K562 (cell line): Measurements from ENCODE around the gene NRARP. TPM values are rescaled to one million over a fixed set of nuclear protein-coding genes. Genes with fewer than 3 reads are reported as not detected.
A peak's percentile ranks its signal among the peaks of the same experiment; 100 is the strongest.

Experiments
- ATAC-seq: fragments of 200-7000 bp; cut with Tn5 transposase; 3 replicates; pipeline ENCODE4 v1.9.1; 2020; ENCODE audit warnings: moderate library complexity
- BruUV-seq: library from RNA; stranded (reverse); fragments of 400-500 nt; replicated peaks from 2 replicates; lab custom pipeline; 2021; lab: Mats Ljungman, UMichigan
- CTCF ChIA-PET: fragments of 300-600 bp; formaldehyde crosslinking; extraction: SDS; loops from one replicate; lab custom pipeline; 2021; ENCODE audit warnings: low intra/inter-chr PET ratio; lab: Yijun Ruan, JAX
- POLR2A ChIA-PET: fragments of 300-600, 350-650 bp; sonication (Branson Sonifier 250); formaldehyde crosslinking; extraction: SDS; loops from one replicate; lab custom pipeline; 2021; ENCODE audit warnings: antibody characterized with exemption, inconsistent platforms; lab: Yijun Ruan, JAX
- DNase-seq, 4 experiments: peaks; one replicate each; pipeline versions ENCODE4 v3.0.0 to v3.0.0-alpha.2; 2011 to 2018; ENCODE audit warnings: low spot score in 3 of 4, mixed read lengths in 3 of 4; ENCODE audit errors: extremely low read depth in 1 of 4
- FAIRE-seq: peaks from 2 replicates; lab custom pipeline; 2011; peaks lifted over from hg19 to GRCh38; lab: Jason Lieb, UNC
- H2AFZ ChIP-seq: 2 replicates; pipeline ENCODE4 v1.6.0; 2011; ENCODE audit warnings: low read depth, low read length, control low read depth, inconsistent platforms
- H3K27ac ChIP-seq: fragments of 200-600 bp; 3 replicates; pipeline ENCODE4 v1.8.0; 2011; ENCODE audit warnings: low read depth, mild to moderate bottlenecking, control low read depth, inconsistent platforms, low read length, moderate library complexity, mixed read lengths; ENCODE audit errors: extremely low read depth
- H3K27me3 ChIP-seq, 2 experiments: fragments of 300-600 bp in 1 of 2; 2 replicates in 1 of 2; 3 replicates in 1 of 2; pipeline versions ENCODE4 v1.6.0 to v1.8.0; 2011; ENCODE audit warnings: inconsistent platforms in 2 of 2, low read length in 2 of 2, mild to moderate bottlenecking in 1 of 2, mixed read lengths in 1 of 2, moderate library complexity in 1 of 2; ENCODE audit not compliant: control insufficient read depth in 2 of 2, insufficient read depth in 2 of 2
- H3K36me3 ChIP-seq: fragments of 300-600 bp; 3 replicates; pipeline ENCODE4 v1.8.0; 2011; ENCODE audit warnings: mild to moderate bottlenecking, low read length, inconsistent platforms; ENCODE audit not compliant: control insufficient read depth, insufficient read depth
- H3K4me1 ChIP-seq, 2 experiments: fragments of 200-600 bp in 1 of 2; replicated peaks in 1 of 2; 2 replicates in 1 of 2; 3 replicates in 1 of 2; pipeline versions ENCODE4 v1.5.1 to v1.8.0; 2011; ENCODE audit warnings: inconsistent platforms in 2 of 2, low read length in 2 of 2, mild to moderate bottlenecking in 1 of 2, mixed read lengths in 1 of 2, moderate library complexity in 1 of 2; ENCODE audit not compliant: control insufficient read depth in 2 of 2, insufficient read depth in 2 of 2
- H3K4me2 ChIP-seq: 2 replicates; pipeline ENCODE4 v1.6.1; 2011; ENCODE audit warnings: low read length, control low read depth, inconsistent platforms, mixed read lengths; ENCODE audit not compliant: insufficient read depth
- H3K4me3 ChIP-seq: fragments of 200-600 bp; sonication (generic), shearing (Covaris generic); 2 replicates; pipeline ENCODE4 v1.5.1; 2016; ENCODE audit warnings: control low read depth, inconsistent platforms
- H3K79me2 ChIP-seq: fragments of 200-600 bp; 3 replicates; pipeline ENCODE4 v1.8.0; 2011; ENCODE audit warnings: low read length, inconsistent platforms; ENCODE audit not compliant: control insufficient read depth, insufficient read depth
- H3K9ac ChIP-seq, 2 experiments: 2 replicates each; pipeline versions ENCODE4 v1.6.0 to v1.6.1; 2011; ENCODE audit warnings: low read depth in 2 of 2, low read length in 2 of 2, control low read depth in 1 of 2, inconsistent platforms in 1 of 2, mild to moderate bottlenecking in 1 of 2, mixed read lengths in 1 of 2; ENCODE audit not compliant: insufficient read depth in 1 of 2
- H3K9me1 ChIP-seq: one replicate; pipeline ENCODE4 v1.6.0; 2011; ENCODE audit warnings: inconsistent platforms, mild to moderate bottlenecking, low read length, moderate library complexity; ENCODE audit not compliant: control insufficient read depth, insufficient read depth
- H3K9me3 ChIP-seq: replicated peaks from 2 replicates; pipeline ENCODE4 v1.5.1; 2011; ENCODE audit warnings: low read depth, low read length, inconsistent platforms; ENCODE audit not compliant: control insufficient read depth, insufficient read depth
- H4K20me1 ChIP-seq: replicated peaks from 2 replicates; pipeline ENCODE4 v1.6.1; 2011; ENCODE audit warnings: low read length, inconsistent platforms, mixed read lengths; ENCODE audit not compliant: control insufficient read depth, insufficient read depth
- ATF1 ChIP-seq, 2 experiments: fragments of 450-650 bp in 1 of 2; IDR thresholded peaks; 2 replicates each; pipeline ENCODE4 v1.6.1; 2016; ENCODE audit warnings: missing compliant biosample characterization in 1 of 2, missing genetic modification characterization in 1 of 2
- BRCA1 ChIP-seq, 2 experiments: fragments of 450-650 bp in 1 of 2; sonication (generic) in 1 of 2; formaldehyde crosslinking in 1 of 2; IDR thresholded peaks; 2 replicates each; pipeline versions ENCODE4 v1.5.0 to v1.6.1; 2017 to 2020; ENCODE audit warnings: mild to moderate bottlenecking in 1 of 2, missing genetic modification reagents in 1 of 2
- CHAMP1 ChIP-seq: fragments of 450-650 bp; IDR thresholded peaks from 2 replicates; pipeline ENCODE4 v1.6.1; 2016; ENCODE audit warnings: mild to moderate bottlenecking
- CSDE1 ChIP-seq, 2 experiments: fragments of 450-650 bp; IDR thresholded peaks; 2 replicates each; pipeline ENCODE4 v1.6.1; 2016; ENCODE audit warnings: mild to moderate bottlenecking in 1 of 2
- KAT7 ChIP-seq: sonication (generic); formaldehyde crosslinking; IDR thresholded peaks from 2 replicates; pipeline ENCODE4 v1.8.0; 2022; ENCODE audit warnings: missing genetic modification reagents, mild to moderate bottlenecking, borderline replicate concordance
- MYBL2 ChIP-seq, 2 experiments: fragments of 450-650 bp in 1 of 2; sonication (generic) in 1 of 2; formaldehyde crosslinking in 1 of 2; IDR thresholded peaks; 2 replicates each; pipeline versions ENCODE4 v1.6.1 to v1.8.1; 2017 to 2022; ENCODE audit warnings: borderline replicate concordance in 1 of 2, inconsistent platforms in 1 of 2, low read depth in 1 of 2, mild to moderate bottlenecking in 1 of 2, missing genetic modification reagents in 1 of 2, moderate library complexity in 1 of 2
- NKRF ChIP-seq: fragments of 450-650 bp; IDR thresholded peaks from 2 replicates; pipeline ENCODE4 v1.6.1; 2016; ENCODE audit warnings: borderline replicate concordance
- NONO ChIP-seq, 2 experiments: fragments of 200-400 bp in 1 of 2; fragments of 450-650 bp in 1 of 2; formaldehyde crosslinking in 1 of 2; IDR thresholded peaks; 2 replicates each; pipeline ENCODE4 v1.6.1; 2017; ENCODE audit warnings: low read depth in 2 of 2, mild to moderate bottlenecking in 2 of 2, moderate library complexity in 2 of 2, low read length in 1 of 2
- POU5F1 ChIP-seq: fragments of 150-350 bp; IDR thresholded peaks from 2 replicates; pipeline ENCODE4 v1.6.1; 2014; ENCODE audit warnings: borderline replicate concordance, low read length, low read depth, mild to moderate bottlenecking; ENCODE audit not compliant: partially characterized antibody
- PTRF ChIP-seq: fragments of 450-650 bp; IDR thresholded peaks from 2 replicates; pipeline ENCODE4 v1.6.1; 2016; ENCODE audit warnings: mild to moderate bottlenecking, missing genetic modification characterization, missing compliant biosample characterization
- RBM14 ChIP-seq: fragments of 200-400 bp; formaldehyde crosslinking; IDR thresholded peaks from 2 replicates; pipeline ENCODE4 v1.6.1; 2018; ENCODE audit warnings: low read depth, mild to moderate bottlenecking, low read length, moderate library complexity, borderline replicate concordance; ENCODE audit not compliant: insufficient read depth
- TCF7L2 ChIP-seq: fragments of 150-350 bp; IDR thresholded peaks from 2 replicates; pipeline ENCODE4 v1.6.1; 2016; ENCODE audit warnings: low read depth, mild to moderate bottlenecking, low read length, moderate library complexity
- THRA ChIP-seq: fragments of 450-650 bp; IDR thresholded peaks from 2 replicates; pipeline ENCODE4 v1.6.1; 2017; ENCODE audit warnings: mild to moderate bottlenecking, moderate library complexity
- ZNF263 ChIP-seq: sonication (generic); formaldehyde crosslinking; IDR thresholded peaks from 2 replicates; pipeline ENCODE4 v1.8.0; 2022; ENCODE audit warnings: mild to moderate bottlenecking, missing genetic modification reagents, borderline replicate concordance
- ZNF347 ChIP-seq: fragments of 450-650 bp; formaldehyde crosslinking; IDR thresholded peaks from 2 replicates; pipeline ENCODE4 v1.4.0; 2020; ENCODE audit warnings: low read depth, mild to moderate bottlenecking, moderate library complexity
- ZNF511 ChIP-seq: sonication (generic); formaldehyde crosslinking; IDR thresholded peaks from 2 replicates; pipeline ENCODE4 v1.8.0; 2022; ENCODE audit warnings: mild to moderate bottlenecking, missing genetic modification reagents
- WGBS: fragments of 100-300 bp; shearing (Covaris generic); methylation state at CpG from one replicate; pipeline ENCODE4 v1.1.6; 2016; ENCODE audit warnings: low coverage, mixed read lengths; ENCODE audit not compliant: insufficient coverage; ENCODE audit errors: missing lambda C conversion rate; 5-methylcytosine and 5-hydroxymethylcytosine counted together
- in situ Hi-C: fragments of 300-500 bp; cut with MboI; formaldehyde crosslinking; loops from 4 replicates; pipeline ENCODE4 v1.15.0; 2018; ENCODE audit warnings: inconsistent platforms, mixed read lengths
- intact Hi-C: fragments of 100-400 bp; cut with micrococcal nuclease; formaldehyde crosslinking; loops from 2 replicates; pipeline ENCODE4 v1.14.2; 2022
- polyA plus RNA-seq, 8 experiments: library from polyadenylated mRNA; depleted of rRNA in 4 of 8; stranded (reverse) in 5 of 8; unstranded in 3 of 8; fragments of >200 nt; fragmentation: Nextera tagmentation in 2 of 8; fragmentation: Illumina TruSeq in 1 of 8; extraction: Ambion mirVana in 2 of 8; extraction: Trizol in 1 of 8; gene quantifications; 2 replicates each; pipeline versions ENCODE4 v1.2.1 to v1.2.3, GENCODE V29; 2011 to 2014; ENCODE audit warnings: inconsistent platforms in 1 of 8, missing spikeins in 1 of 8
- total RNA-seq, 7 experiments: library from RNA; depleted of rRNA in 6 of 7; stranded (reverse); fragments of >200 nt in 6 of 7; fragmentation: Illumina TruSeq in 2 of 7; extraction: Trizol in 2 of 7; gene quantifications; 2 replicates each; pipeline versions ENCODE4 v1.2.1 to v1.2.3, GENCODE V29; 2011 to 2021; ENCODE audit warnings: low replicate concordance in 1 of 7

The NRARP gene
- total and polyA plus RNA-seq, 9 of the 15 experiments (the other 6 are each of a cell fraction or from before 2014, with no cell fraction given): 2.0 to 24.5 (median 7.2) TPM; not detected in 2

- H3K36me3 ChIP-seq: peaks cover 1% of the 10 kb centered on the region; the same call in 1 of the 3 replicates
- no peak within 1 kb of the TSS for H3K27ac ChIP-seq
- no peak for DNase-seq
- ChIA-PET POLR2A (interaction anchor here (8.3 kb wide), 1 partner anchor 8 kb away, joined by 221 read pairs; the partner anchor contains the start of gene TUBB4B), CTCF (no interaction called here)
- intact Hi-C loops (no loop called here), in situ Hi-C loops (no loop called here)
- H3K9me1 ChIP-seq: no peaks in the 10 kb centered on the region
- no peak within 1 kb of the TSS for H2AFZ ChIP-seq
- no peaks in the 10 kb centered on the region for H3K9me3 ChIP-seq
- no peak for FAIRE-seq
- H4K20me1 ChIP-seq: no peaks in the 10 kb centered on the region; the same call in 1 of the 2 replicates
- no peak within 1 kb of the TSS for H3K4me2 ChIP-seq
- WGBS: 68% methylated on average over 4 of the region's 4 CpGs
- no peaks in the 10 kb centered on the region for H3K27me3 ChIP-seq
- no peak within 1 kb of the TSS for H3K4me3 ChIP-seq
- BruUV-seq: no TSS peak
- no peak for ATAC-seq
- peak within 1 kb of the TSS in 1 of 2 experiments; percentile 85; a peak in 2 of 4 replicates for H3K9ac ChIP-seq
- H3K4me1 ChIP-seq: peaks cover 9 to 73% of the 10 kb centered on the region in 2 experiments
- peaks cover 22% of the 10 kb centered on the region for H3K79me2 ChIP-seq
- TF ChIP-seq ZNF511 (CRISPR knock-in tag): no peak
- no peak for TF ChIP-seq NONO (IDR thresholded peaks at IDR 0.05; ENCODE audit: low read depth in 2 of 2, low read length in 1 of 2)
- TF ChIP-seq TCF7L2: no peak
- TF ChIP-seq ZNF347 (CRISPR knock-in tag): no peak
- no peak for TF ChIP-seq ZNF263 (CRISPR knock-in tag)
- no peak for TF ChIP-seq PTRF (tag)
- TF ChIP-seq THRA: no peak
- TF ChIP-seq POU5F1: no peak
- TF ChIP-seq KAT7 (CRISPR knock-in tag): no peak
- TF ChIP-seq MYBL2 (IDR thresholded peaks at IDR 0.05; ENCODE audit: low read depth): no peak
- TF ChIP-seq MYBL2 (CRISPR knock-in tag; IDR thresholded peaks at IDR 0.05; ENCODE audit: borderline replicate concordance): no peak
- TF ChIP-seq NKRF: no peak
- TF ChIP-seq CHAMP1: no peak
- no peak for TF ChIP-seq ATF1 (CRISPR knock-in tag; IDR thresholded peaks at IDR 0.05)
- TF ChIP-seq ATF1 (tag; IDR thresholded peaks at IDR 0.05): no peak
- no peak for TF ChIP-seq BRCA1 (IDR thresholded peaks at IDR 0.05)
- no peak for TF ChIP-seq BRCA1 (CRISPR knock-in tag; IDR thresholded peaks at IDR 0.05)
- TF ChIP-seq CSDE1 (IDR thresholded peaks at IDR 0.05): no peak
- TF ChIP-seq RBM14: no peak
These were observed 50.9 kb downstream of the NRARP start, which contains the start of gene STPG3 for GRCh38 chr9:137251194-137251461. Gene STPG3 (plus strand): TSS chr9:137251286. CDS start chr9:137251287, 1 bp downstream.
